Erythroblast (primary cell): ENCODE measurements around the gene AMBRA1.

ENCODE experiments used
- GATA1 ChIP-seq: IDR thresholded peaks from 2 replicates; pipeline ENCODE4 v1.6.1; 2011; ENCODE audit warnings: low read depth, mild to moderate bottlenecking, control low read depth, low read length, moderate library complexity
- POLR2A ChIP-seq: IDR thresholded peaks from 2 replicates; pipeline ENCODE4 v1.6.1; 2011; ENCODE audit warnings: mild to moderate bottlenecking, low read length

GRCh38 chr11:46508360-46508759, 85.5 kb downstream of the AMBRA1 start:
- no peak for TF ChIP-seq POLR2A
- TF ChIP-seq GATA1: no peak
